GM12891 (cell line): Measurements from ENCODE around the gene MED20.

Experiments
- DNase-seq: peaks from one replicate; pipeline ENCODE4 v3.0.0; 2011; ENCODE audit warnings: low spot score; ENCODE audit not compliant: insufficient read length
- FAIRE-seq: peaks from 2 replicates; lab custom pipeline; 2011; peaks lifted over from hg19 to GRCh38; lab: Jason Lieb, UNC
- PAX5 ChIP-seq: IDR thresholded peaks from 2 replicates; pipeline ENCODE4 v1.6.1; 2011; ENCODE audit warnings: low read length, moderate library complexity, mild to moderate bottlenecking; ENCODE audit not compliant: insufficient read depth, severe bottlenecking
- POLR2A ChIP-seq: IDR thresholded peaks from 2 replicates; pipeline ENCODE4 v1.6.1; 2011; ENCODE audit warnings: low read depth, low read length, control low read depth
- POLR2AphosphoS5 ChIP-seq: IDR thresholded peaks from 2 replicates; pipeline ENCODE4 v1.6.1; 2011; ENCODE audit warnings: low read depth, low read length, control low read depth
- POU2F2 ChIP-seq: IDR thresholded peaks from 2 replicates; pipeline ENCODE4 v1.6.1; 2011; ENCODE audit warnings: low read depth, mild to moderate bottlenecking, control low read depth, low read length, moderate library complexity
- SPI1 ChIP-seq: IDR thresholded peaks from 2 replicates; pipeline ENCODE4 v1.6.1; 2011; ENCODE audit warnings: low read depth, low read length, control low read depth
- TAF1 ChIP-seq: IDR thresholded peaks from 2 replicates; pipeline ENCODE4 v1.6.1; 2011; ENCODE audit warnings: low read depth, low read length, control low read depth

MED20 gene

GRCh38 chr6:41887331-41887751, 33.6 kb downstream of the MED20 start:
- no peak for TF ChIP-seq PAX5
- no peak for TF ChIP-seq TAF1
- no peak for TF ChIP-seq POU2F2
- TF ChIP-seq POLR2A, result no peak
- TF ChIP-seq POLR2AphosphoS5, result no peak
- no peak for TF ChIP-seq SPI1
- no peak for FAIRE-seq
- no peak for DNase-seq

GRCh38 chr6:41885930-41886329, 35.0 kb downstream of the MED20 start:
- no peak for DNase-seq
- no peak for FAIRE-seq

GRCh38 chr6:41884957-41885356, 36.0 kb downstream of the MED20 start:
- no peak for DNase-seq
- no peak for FAIRE-seq
- TF ChIP-seq SPI1, result no peak
- TF ChIP-seq TAF1, result no peak
- TF ChIP-seq POLR2AphosphoS5, result no peak
- no peak for TF ChIP-seq PAX5
- TF ChIP-seq POLR2A, result no peak
- no peak for TF ChIP-seq POU2F2

More at GRCh38 chr6:41885930-41886329, 35.0 kb downstream of the MED20 start:
- TF ChIP-seq POU2F2 (no peak), POLR2AphosphoS5 (no peak), TAF1 (no peak), SPI1 (no peak), POLR2A (no peak), PAX5 (no peak)

- FAIRE-seq (no peak), DNase-seq (no peak)
Measured at GRCh38 chr6:41881506-41881905, 39.4 kb downstream of the MED20 start.

GRCh38 chr6:41878961-41879405, 42.0 kb downstream of the MED20 start:
- peak; percentile 26 for FAIRE-seq
- no peak for DNase-seq

More at GRCh38 chr6:41881506-41881905, 39.4 kb downstream of the MED20 start:
- TF ChIP-seq SPI1, result no peak
- no peak for TF ChIP-seq POLR2AphosphoS5
- TF ChIP-seq TAF1, result no peak
- TF ChIP-seq PAX5, result no peak
- no peak for TF ChIP-seq POU2F2
- no peak for TF ChIP-seq POLR2A

GRCh38 chr6:41878246-41878645, 42.7 kb downstream of the MED20 start:
- no peak for TF ChIP-seq PAX5
- no peak for TF ChIP-seq POLR2AphosphoS5
- no peak for TF ChIP-seq POLR2A
- TF ChIP-seq TAF1, result no peak
- no peak for TF ChIP-seq POU2F2
- TF ChIP-seq SPI1, result no peak
- FAIRE-seq (no peak), DNase-seq (no peak)

More at GRCh38 chr6:41878961-41879405, 42.0 kb downstream of the MED20 start:
- TF ChIP-seq POLR2AphosphoS5 (no peak), SPI1 (no peak), POLR2A (no peak), PAX5 (no peak), POU2F2 (no peak), TAF1 (no peak)

DNA sequence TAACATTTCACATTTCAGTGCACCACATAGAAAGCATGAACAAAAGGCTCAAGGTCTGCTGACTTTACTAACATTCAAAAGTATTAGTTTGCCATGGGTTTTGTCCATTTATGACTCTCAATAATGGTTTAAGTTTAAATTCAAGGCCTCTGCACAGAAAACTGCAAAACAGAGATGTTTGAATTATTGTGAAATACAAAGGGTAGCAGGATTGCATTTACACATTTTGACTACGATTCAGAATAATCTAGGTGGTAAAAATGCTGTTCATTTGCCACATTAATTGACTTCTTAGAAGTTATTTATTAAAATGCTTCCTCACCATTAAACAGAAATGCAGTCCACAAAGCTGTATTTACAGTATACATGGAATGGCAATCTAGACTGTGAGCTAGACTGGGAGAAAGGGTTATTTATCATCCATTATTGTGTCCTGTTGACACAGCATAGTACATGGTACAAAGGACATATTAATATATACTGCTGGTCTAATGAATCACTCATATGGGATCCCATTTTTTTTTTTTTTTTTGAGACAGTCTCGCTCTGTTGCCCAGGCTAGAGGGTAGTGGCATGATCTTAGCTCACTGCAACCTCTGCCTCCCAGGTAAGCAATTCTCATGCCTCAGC, 43.8 kb downstream of the MED20 start:
- TF ChIP-seq POLR2A (no peak), POLR2AphosphoS5 (no peak), POU2F2 (no peak), PAX5 (no peak), SPI1 (no peak), TAF1 (no peak)
- FAIRE-seq (no peak), DNase-seq (no peak)

DNA sequence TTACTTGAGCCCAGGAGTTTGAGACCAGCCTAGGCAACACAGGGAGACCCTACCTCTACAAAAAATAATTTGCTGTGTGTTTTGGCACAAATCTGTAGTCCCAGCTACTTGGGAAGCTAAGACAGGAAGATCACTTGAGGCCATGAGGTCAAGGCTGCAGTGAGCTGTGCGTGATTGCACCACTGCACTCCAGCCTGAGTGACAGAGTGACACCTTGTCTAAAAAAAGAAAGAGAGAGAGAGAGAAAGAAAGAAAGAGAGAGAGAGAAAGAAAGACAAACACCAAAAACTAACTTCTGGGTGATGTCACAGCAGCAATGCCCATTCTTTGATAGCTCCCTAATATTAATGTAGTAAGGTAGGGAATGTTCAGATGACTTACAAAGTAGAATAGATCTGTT, 46.2 kb downstream of the MED20 start:
- DNase-seq, result no peak
- no peak for TF ChIP-seq PAX5
- no peak for TF ChIP-seq POLR2AphosphoS5
- no peak for TF ChIP-seq SPI1
- no peak for TF ChIP-seq TAF1
- no peak for TF ChIP-seq POLR2A
- no peak for TF ChIP-seq POU2F2
- no peak for FAIRE-seq

DNA sequence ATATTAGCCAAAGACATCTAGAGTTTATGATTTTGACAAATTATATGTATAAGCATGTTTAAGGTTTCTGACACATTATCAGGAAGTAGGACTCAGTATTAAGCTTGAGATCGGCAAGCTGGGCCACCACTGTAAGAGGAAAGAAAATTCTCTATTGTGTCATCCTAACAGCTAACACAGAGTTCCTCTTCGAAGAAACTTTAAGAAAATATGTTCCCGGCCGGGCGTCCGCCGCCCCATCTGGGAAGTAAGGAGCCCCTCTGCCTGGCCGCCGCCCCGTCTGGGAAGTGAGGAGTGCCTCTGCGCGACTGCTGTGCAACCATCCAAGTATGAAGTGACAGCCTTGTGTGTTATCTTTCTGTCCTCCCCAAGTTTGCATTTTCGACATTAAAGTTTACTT, 48.8 kb downstream of the MED20 start:
- DNase-seq (no peak), FAIRE-seq (no peak)
- TF ChIP-seq POU2F2 (no peak), POLR2AphosphoS5 (no peak), TAF1 (no peak)

GRCh38 chr6:41871691-41872090, 49.2 kb downstream of the MED20 start:
- TF ChIP-seq TAF1 (no peak), POLR2AphosphoS5 (no peak), PAX5 (no peak), SPI1 (no peak), POLR2A (no peak), POU2F2 (no peak)
- DNase-seq, result no peak

More at GRCh38 chr6:41871691-41872090, 49.2 kb downstream of the MED20 start:
- FAIRE-seq, result no peak
